ENCODE data around the gene PLCD1.

Gene PLCD1

DNA sequence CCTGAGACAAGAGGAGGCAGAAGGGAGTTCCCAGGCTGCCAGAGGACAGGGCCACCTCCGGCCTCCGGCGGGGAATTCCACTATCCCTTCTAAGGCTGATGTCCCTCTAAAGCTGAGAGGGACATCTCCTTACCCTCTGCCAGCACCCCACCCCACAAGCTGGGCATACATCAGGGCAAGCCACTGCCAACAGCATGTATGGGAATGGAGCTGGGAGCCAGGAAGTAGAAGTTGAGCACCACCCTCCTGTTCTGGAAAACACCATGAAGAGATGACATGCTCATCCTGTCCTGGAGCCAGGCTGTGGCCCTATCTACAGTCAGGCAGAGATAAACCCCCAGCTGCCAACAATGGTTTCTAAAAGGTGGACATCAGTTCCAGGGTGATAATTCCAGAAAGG, 7.1 kb downstream of the PLCD1 start:
- DNase-seq (ENCODE audit: low read depth) = no peak
- TF ChIP-seq, protein P1, sequence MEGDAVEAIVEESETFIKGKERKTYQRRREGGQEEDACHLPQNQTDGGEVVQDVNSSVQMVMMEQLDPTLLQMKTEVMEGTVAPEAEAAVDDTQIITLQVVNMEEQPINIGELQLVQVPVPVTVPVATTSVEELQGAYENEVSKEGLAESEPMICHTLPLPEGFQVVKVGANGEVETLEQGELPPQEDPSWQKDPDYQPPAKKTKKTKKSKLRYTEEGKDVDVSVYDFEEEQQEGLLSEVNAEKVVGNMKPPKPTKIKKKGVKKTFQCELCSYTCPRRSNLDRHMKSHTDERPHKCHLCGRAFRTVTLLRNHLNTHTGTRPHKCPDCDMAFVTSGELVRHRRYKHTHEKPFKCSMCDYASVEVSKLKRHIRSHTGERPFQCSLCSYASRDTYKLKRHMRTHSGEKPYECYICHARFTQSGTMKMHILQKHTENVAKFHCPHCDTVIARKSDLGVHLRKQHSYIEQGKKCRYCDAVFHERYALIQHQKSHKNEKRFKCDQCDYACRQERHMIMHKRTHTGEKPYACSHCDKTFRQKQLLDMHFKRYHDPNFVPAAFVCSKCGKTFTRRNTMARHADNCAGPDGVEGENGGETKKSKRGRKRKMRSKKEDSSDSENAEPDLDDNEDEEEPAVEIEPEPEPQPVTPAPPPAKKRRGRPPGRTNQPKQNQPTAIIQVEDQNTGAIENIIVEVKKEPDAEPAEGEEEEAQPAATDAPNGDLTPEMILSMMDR (IDR thresholded peaks at IDR 0.05; ENCODE audit: control insufficient read depth, insufficient read depth, low read depth, low read length, missing control alignments) = no peak
- H3K4me3 ChIP-seq (ENCODE audit: control insufficient read depth, low read depth, low read length) = no peak overlapping the region

DNA sequence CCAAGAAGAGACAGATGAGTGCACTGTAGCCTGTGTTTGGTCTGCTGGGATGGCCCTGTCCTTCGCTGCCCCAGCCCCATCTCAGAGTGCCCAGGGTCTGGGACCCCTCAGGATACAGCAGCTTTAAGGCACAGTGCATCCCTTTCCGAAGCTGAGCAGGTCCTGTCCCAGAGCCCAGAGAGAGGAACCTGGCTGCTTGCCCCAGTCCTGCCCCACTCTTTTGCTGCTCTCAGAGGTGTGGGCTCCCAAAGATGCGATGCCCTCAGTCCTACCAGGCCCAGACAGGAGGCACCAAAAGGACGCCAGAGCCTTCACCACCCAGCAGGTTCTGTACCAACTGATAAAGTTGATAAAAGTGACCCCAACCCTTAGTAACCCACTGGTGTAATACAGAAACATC, 8.2 kb downstream of the PLCD1 start:
- TF ChIP-seq, protein P1 (IDR thresholded peaks at IDR 0.05; ENCODE audit: control insufficient read depth, insufficient read depth, low read depth, low read length, missing control alignments) = no peak
- DNase-seq (ENCODE audit: low read depth) = no peak
- no peak overlapping the region for H3K4me3 ChIP-seq (ENCODE audit: control insufficient read depth, low read depth, low read length)

- TF ChIP-seq, protein P1 (IDR thresholded peaks at IDR 0.05; ENCODE audit: control insufficient read depth, insufficient read depth, low read depth, low read length, missing control alignments) = no peak
- no peak overlapping the region for H3K4me3 ChIP-seq (ENCODE audit: control insufficient read depth, low read depth, low read length)
- no peak for DNase-seq (ENCODE audit: low read depth)
These were observed 9.1 kb downstream of the PLCD1 start for GRCh38 chr3:38020342-38020726.

- TF ChIP-seq, protein P1 (IDR thresholded peaks at IDR 0.05; ENCODE audit: control insufficient read depth, insufficient read depth, low read depth, low read length, missing control alignments) = no peak
- H3K4me3 ChIP-seq (ENCODE audit: control insufficient read depth, low read depth, low read length) = no peak overlapping the region
- DNase-seq (ENCODE audit: low read depth) = no peak
These were observed 9.6 kb downstream of the PLCD1 start for GRCh38 chr3:38019658-38020341.

DNA sequence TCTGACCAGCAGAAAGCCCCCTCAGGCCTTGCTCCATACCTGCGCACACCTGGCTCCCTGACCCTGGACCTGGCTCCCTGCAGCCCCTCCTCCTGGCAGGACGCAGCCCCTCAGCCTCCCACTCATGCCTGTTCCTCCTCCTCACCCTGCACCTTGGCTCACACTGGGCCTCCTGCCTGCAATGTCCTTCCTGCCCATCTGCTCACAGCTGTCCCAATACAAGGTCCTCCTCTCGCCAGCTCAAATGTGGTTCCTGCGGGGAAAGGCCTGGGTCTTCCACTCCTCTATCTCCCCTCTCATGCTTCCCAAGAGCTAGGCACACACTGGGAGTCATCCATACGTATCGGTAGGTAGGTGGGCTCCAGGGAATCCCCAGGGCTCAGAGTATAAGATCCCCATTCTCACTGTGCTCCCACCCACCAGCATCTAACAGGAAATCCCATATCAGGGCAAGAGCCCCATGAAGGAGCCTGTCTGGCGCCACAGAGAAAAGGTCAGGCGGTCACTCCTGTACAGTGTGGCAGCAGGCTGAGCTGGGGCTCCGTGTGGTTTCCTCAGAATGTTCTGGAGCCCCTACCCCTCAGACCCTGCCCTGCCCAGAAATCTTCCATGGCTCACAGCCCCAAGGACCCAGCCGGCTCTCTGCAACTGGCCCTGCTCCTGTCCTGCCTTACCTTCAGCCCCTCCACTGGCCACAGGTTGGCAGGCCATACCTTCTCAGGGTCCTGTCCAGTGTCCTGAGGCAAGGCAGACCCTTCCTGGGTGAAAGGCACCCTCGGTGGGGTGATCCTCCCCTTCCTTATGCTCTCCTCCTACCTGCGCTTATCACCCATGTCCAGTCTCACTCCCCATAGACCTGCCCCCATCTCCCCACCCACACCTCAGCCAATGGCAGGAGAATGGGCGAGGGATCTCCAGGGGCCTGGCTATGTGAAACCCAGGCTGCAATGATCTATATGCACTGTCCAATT, 10.9 kb downstream of the PLCD1 start:
- no peak for DNase-seq (ENCODE audit: low read depth)
- TF ChIP-seq, protein P1 (IDR thresholded peaks at IDR 0.05; ENCODE audit: control insufficient read depth, insufficient read depth, low read depth, low read length, missing control alignments) = no peak

GRCh38 chr3:38017445-38018295, 11.8 kb downstream of the PLCD1 start:
- TF ChIP-seq, protein P1 (IDR thresholded peaks at IDR 0.05; ENCODE audit: control insufficient read depth, insufficient read depth, low read depth, low read length, missing control alignments) = no peak
- DNase-seq (ENCODE audit: low read depth) = no peak
- H3K4me3 ChIP-seq (ENCODE audit: control insufficient read depth, low read depth, low read length) = no peak overlapping the region

More for the DNA sequence above, 10.9 kb downstream of the PLCD1 start:
- no peak overlapping the region for H3K4me3 ChIP-seq (ENCODE audit: control insufficient read depth, low read depth, low read length)
